ENCODE measurements around the gene RPS18. TPM values are rescaled to one million over a fixed set of nuclear protein-coding genes. Genes with fewer than 3 reads are reported as not detected.

The RPS18 gene
- total and polyA plus RNA-seq, 9 of the 15 experiments (the other 6 are each of a cell fraction or from before 2014, with no cell fraction given) = 5,023 to 17,516 (median 8,131) TPM

GRCh38 chr6:33248932-33249731, 22.7 kb upstream of the RPS18 start (continued):
- TF ChIP-seq ZBTB49 (CRISPR knock-in tag; IDR thresholded peaks at IDR 0.05; ENCODE audit: borderline replicate concordance) = no peak
- no peak for TF ChIP-seq RBM25 (IDR thresholded peaks at IDR 0.05; ENCODE audit: low read depth, low read length, severe bottlenecking)
- TF ChIP-seq FOXJ3 (CRISPR knock-in tag; IDR thresholded peaks at IDR 0.05) = no peak
- TF ChIP-seq HMBOX1 (IDR thresholded peaks at IDR 0.05) = peak; percentile 46; the same call in 1 of the 2 replicates
- TF ChIP-seq SMAD4 (CRISPR knock-in tag; conservative IDR thresholded peaks at IDR 0.05) = no peak
- no peak for TF ChIP-seq SRSF1 (IDR thresholded peaks at IDR 0.05; ENCODE audit: low read depth, low read length)
- TF ChIP-seq CGGBP1 (CRISPR knock-in tag; IDR thresholded peaks at IDR 0.05) = no peak
- 0 out of 2 replicates have a peak, but pooled peaks have one; percentile 53 for TF ChIP-seq ESRRB (CRISPR knock-in tag; IDR thresholded peaks at IDR 0.05; ENCODE audit: borderline replicate concordance)
- TF ChIP-seq ELK3 (CRISPR knock-in tag; IDR thresholded peaks at IDR 0.05) = no peak
- 0 out of 4 replicates have a peak, but pooled peaks of 1 of the 2 experiments have one; percentile 36 for TF ChIP-seq ZNF639 (CRISPR knock-in tag; conservative IDR thresholded peaks at IDR 0.05 in 1 of 2, IDR thresholded peaks at IDR 0.05 in 1 of 2)
- no peak for TF ChIP-seq KLF16 (IDR thresholded peaks at IDR 0.05)
- TF ChIP-seq CEBPG (CRISPR knock-in tag; IDR thresholded peaks at IDR 0.05) = peak; percentile 27; the same call in 1 of the 2 replicates
- no peak for TF ChIP-seq CEBPG (tag; conservative IDR thresholded peaks at IDR 0.05 in 1 of 2, IDR thresholded peaks at IDR 0.05 in 1 of 2)
- TF ChIP-seq SP2 (IDR thresholded peaks at IDR 0.05; ENCODE audit: extremely low read depth, low read depth, low read length, poor library complexity, severe bottlenecking) = peak; percentile 47
- peak; percentile 49 to 78 for TF ChIP-seq MNT (conservative IDR thresholded peaks at IDR 0.05)
- TF ChIP-seq ZNF551 (CRISPR knock-in tag; IDR thresholded peaks at IDR 0.05) = no peak
- TF ChIP-seq ZNF644 (tag; IDR thresholded peaks at IDR 0.05; ENCODE audit: low read depth) = no peak

Measured in K562 (cell line).